ENCODE measurements around the gene SLC35F6.

GRCh38 chr2:26738481-26738880, 25.6 kb upstream of the SLC35F6 start:
- TF ChIP-seq CTCF (IDR thresholded peaks at IDR 0.05; ENCODE audit: insufficient read depth, low read length, poor library complexity, severe bottlenecking) (no peak), EZH2phosphoT487 (conservative IDR thresholded peaks at IDR 0.05; ENCODE audit: low read length) (no peak)

Measured in SU-DHL-6 (cell line).